Skeletal muscle cell (primary cell): ENCODE data around the gene CACNA2D3.

Source experiments
- DNase-seq: peaks from one replicate; pipeline ENCODE4 v3.0.0-alpha.2; 2010; ENCODE audit warnings: low read depth
- H3K4me3 ChIP-seq: 2 replicates; pipeline ENCODE4 v1.5.1; 2011; ENCODE audit warnings: low read depth, mild to moderate bottlenecking, control low read depth, low read length, moderate library complexity

The CACNA2D3 gene

DNA sequence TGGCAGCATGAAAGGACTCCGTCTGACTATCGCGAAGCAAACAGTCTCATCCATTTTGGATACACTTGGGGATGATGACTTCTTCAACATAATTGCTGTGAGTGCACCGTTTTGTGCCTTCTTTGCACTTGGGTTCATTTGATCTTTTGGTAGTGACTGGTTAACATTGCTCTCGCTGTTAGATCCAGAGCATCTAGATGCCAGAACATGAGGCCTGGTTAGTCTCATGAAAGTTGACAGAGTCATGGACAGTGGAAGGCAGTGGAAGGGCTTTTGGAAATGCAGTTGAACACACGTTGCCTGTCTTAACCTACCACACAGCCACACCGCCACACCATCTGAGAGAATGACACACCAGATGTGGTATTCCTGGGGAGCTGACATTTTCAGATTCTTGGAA lies 447.7 kb downstream of the CACNA2D3 start:
- H3K4me3 ChIP-seq = no peak overlapping the region
- DNase-seq = no peak

DNA sequence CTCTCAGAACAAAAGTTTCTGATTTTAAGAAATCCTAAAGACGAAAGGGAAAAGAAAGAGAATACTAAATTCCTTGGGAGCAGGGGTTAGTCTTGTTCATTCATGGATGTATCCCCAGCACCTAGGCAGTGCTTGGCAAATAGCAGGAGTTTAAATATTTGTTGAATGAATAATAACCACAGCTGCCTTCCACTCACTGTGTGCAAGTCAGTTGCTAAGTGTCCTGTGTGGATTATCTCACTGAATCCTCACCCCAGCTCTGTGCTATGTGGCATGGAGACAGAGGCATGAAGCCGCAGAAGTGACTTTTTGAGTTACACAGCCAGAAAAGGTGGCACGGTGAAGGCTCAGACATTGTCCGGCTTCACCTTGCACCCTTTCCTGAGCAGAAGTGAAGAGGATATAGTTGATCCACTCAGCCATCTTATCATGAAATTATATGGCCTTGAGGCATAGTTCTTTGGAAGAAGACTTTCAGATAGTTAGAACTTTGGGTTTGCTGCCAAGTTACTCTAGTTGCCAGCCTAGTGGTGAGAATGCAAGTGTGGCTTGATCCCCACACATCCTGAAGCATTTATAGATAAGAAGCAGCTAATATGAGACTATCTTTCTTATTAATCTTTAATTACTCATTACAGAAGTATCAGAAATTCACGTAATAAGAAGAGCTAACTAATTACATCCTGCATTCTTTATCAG lies 450.0 kb downstream of the CACNA2D3 start:
- no peak overlapping the region for H3K4me3 ChIP-seq
- DNase-seq = no peak

DNA sequence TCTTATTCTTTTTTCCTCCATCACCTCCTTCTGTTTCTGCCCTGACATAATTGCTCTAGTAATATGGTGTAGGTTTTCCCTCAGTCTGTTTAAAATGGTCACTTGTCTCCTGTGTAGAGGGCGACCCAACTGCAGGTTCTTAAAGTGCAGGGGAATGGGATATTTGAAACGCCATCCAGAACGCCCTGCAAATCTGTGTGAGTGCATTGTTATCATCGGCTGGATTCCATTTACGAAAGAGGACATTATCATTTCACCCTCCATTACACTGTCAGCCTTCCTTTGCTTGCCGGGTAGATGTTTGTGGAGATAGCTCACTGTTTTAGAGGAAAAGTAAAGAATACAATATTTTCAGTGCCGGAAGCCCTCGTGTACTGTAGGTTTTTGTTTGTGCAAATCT lies 451.5 kb downstream of the CACNA2D3 start:
- no peak overlapping the region for H3K4me3 ChIP-seq
- no peak for DNase-seq

DNA sequence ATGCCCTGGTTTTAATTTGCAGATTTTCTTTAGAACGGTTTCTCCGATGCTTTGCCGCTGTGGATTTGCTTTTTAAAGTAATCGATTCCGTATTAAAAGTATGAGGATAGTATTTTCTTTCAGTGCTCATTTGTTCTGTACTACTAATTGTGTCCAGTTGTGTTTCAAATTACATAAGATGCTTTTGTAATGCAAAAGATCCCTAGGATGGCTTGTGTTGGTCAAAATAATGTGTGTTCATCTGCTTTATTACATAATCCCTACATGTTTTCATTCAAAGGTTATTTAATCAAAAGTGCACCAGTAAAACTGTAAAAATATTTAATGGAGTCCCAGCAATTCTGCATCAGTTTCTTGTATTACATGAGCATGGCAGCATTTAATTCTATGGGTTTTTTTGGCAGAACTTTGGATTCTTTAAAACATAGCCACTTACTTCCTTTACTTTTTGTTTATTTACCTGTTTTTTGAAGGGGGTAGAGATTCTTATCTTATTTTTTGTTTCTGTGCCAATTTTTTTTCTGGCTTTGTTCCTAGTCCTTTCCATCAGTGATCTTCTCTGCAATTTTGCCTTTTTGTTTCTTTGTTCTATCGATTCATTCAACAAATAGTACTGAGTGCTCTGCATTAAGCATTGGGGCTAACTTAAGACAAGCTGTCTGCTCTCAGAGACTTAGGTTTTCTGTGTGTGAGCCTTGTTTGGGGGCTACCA lies 452.7 kb downstream of the CACNA2D3 start:
- no peak overlapping the region for H3K4me3 ChIP-seq
- DNase-seq = no peak

DNA sequence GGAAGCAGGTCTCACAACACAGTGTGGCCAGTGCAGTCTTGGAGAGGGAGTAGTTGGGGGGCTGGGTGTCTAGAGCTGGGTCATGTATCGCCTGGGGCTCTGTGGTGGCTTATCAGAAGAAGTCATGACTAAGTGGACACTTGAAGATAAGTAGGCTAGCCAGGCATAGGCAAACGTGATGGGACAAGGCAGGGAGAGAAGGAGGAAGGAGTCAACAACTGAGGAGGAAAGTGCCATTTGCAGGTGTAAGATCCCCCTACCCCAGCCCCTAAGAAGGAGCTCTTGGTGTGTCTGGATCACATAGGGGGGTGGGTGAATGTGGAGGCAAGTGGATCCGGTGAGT lies 453.2 kb downstream of the CACNA2D3 start:
- no peak overlapping the region for H3K4me3 ChIP-seq
- no peak for DNase-seq

DNA sequence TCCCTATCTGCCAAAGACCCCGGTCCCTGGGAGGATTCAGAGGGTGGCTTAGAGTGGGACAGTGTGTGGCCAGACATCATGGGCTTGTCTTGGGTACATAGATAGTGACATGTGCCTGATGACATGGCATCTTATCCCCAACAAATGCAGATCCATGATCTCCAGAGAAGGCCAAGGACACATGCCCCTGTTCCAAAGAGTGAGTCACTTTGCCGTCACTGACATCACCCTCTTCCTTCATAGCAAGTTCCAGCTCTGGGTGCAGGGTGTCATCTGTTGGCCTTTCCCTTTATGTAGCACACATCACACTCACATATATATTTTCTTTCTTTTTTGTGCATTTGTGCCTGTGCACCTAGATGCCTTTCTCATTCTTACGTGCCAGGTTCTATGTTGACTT lies 455.0 kb downstream of the CACNA2D3 start:
- no peak overlapping the region for H3K4me3 ChIP-seq
- DNase-seq = no peak

GRCh38 chr3:54578417-54578816 lies 456.1 kb downstream of the CACNA2D3 start:
- no peak overlapping the region for H3K4me3 ChIP-seq
- DNase-seq = no peak

DNA sequence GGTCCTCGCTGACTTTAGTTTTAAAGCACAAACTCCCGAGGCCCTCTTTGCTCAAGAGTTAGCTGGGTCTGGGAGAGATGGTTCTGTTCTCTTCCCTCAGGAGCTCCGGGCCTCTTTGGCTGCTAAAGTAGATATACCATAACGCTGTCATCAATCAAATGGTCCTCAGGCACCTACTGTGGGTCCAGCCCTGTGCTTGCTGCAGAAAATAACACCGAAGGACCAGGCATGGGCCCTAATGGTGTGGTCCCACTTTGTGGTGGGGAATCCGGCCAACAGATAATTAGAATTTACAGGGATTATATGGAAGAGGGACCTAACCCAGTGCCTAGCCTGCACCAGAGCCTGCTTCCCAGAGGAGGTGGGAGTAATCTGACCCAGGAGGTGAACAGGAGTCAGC lies 458.1 kb downstream of the CACNA2D3 start:
- H3K4me3 ChIP-seq = no peak overlapping the region
- DNase-seq = no peak

GRCh38 chr3:54582424-54582823 lies 460.1 kb downstream of the CACNA2D3 start:
- no peak for DNase-seq
- H3K4me3 ChIP-seq = no peak overlapping the region

DNA sequence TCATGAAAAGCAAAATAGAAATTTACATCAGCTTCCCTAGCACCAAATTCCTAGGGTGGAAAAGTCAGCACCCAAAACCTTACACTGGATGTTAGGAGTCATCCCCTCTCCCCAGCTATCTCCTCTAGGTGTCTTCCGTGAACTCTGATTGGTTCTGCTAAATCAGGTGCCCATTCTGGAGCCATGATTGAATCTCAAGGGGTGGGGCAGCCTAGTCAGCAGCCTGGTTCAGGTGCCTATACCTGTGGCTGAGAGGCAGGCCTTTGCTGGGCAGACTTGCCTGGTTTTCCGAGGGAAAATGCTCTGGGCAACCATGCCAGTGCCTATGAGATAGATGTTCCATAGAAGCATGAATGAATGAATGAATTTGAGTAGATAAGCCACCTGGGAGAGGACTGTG lies 468.8 kb downstream of the CACNA2D3 start:
- H3K4me3 ChIP-seq = no peak overlapping the region
- DNase-seq = no peak

DNA sequence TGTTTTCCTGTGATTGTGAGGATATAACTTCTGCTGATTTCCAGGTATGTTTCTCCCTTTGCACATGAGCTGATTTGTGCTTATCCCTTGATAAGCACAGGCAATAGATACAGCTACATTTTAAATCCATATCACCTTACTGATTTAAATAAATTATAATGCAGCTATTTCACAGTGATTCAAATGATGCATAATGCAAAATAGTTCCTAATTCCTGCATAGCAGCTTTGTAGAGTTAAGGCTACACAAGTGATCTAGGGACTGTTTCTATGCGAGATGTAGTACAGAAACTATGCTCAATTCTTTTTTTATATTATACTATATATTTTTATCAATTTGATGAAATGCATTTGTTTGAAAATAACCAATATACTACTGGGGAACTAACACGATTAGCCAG lies 471.3 kb downstream of the CACNA2D3 start:
- H3K4me3 ChIP-seq = no peak overlapping the region
- no peak for DNase-seq

- DNase-seq = no peak
- no peak overlapping the region for H3K4me3 ChIP-seq
Observed at GRCh38 chr3:54596087-54596486, 473.7 kb downstream of the CACNA2D3 start.

DNA sequence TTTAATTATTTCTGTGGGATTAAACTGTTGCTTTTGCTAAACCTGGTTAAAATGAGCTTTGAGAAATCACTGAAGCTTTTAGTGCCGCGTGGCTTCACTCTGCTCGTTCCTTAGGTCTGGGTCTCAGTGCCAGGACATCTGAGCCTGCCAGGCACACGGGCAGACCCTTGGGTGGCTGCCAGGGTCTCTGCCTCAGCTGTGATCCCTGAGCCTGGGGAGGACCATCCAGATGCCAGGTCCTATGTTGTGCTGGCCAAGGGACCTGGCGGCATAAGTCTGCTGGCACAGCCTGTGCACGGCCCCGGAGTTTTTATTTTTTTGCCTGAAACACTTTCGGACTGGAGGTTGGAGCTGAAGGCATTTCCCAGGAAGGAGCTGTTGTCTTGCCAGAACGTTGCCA lies 477.4 kb downstream of the CACNA2D3 start:
- H3K4me3 ChIP-seq = no peak overlapping the region
- DNase-seq = no peak

DNA sequence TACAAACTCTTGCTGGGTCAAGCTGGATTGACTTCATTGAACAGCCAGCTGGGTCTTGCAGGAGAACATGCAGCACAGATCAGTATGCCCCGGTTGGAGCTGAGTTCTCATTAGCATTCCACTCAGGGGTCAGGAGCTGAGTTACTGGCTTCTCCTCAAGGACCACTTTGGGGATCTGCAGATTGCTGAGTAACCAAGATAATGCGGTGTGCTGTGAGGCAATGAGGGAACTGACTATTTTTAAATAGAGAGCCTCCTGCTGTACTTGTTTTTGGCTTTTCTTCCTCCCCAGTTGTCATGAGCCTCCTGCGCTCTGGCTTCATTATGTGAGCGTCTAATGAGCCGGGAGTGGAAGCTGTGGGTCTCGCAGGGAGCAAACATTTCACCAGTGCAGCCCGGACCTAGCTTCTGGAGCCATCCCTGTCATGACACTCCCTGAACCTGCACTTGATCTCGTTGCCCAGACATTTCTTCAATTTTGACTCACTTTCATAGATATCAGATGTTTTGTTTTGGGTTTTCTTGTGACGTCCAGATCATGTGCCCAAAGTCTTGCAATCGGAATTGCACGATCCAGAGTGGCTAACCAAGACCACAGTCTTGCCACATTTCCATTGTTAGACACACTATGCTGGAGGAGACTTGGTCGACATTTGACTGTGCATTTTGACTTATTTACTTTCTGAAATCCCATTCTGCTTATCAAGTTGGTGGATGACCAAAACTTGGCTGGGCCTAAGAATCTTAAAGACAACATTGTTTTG lies 478.3 kb downstream of the CACNA2D3 start:
- no peak for DNase-seq

DNA sequence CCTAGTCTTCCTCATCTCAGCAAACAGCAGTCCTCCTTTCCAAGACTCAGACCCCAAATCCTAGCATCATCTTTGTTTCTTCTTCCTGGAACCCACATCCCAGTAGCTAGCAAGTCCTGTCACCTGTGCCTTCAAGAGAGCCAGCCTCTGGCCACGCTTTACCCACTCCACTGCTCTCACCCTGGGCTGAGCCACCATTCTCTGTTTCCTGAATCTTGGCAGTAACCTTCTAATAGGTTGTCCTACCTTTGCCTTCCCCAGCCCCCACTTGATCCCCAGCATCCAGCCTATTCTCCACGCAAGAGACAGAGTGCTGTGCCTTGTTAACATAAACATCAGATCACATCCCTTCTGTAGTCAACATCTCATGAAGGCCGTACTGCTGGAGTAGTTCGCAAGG lies 482.1 kb downstream of the CACNA2D3 start:
- no peak for DNase-seq
- H3K4me3 ChIP-seq = no peak overlapping the region

More for the DNA sequence above, 478.3 kb downstream of the CACNA2D3 start:
- H3K4me3 ChIP-seq = no peak overlapping the region

DNA sequence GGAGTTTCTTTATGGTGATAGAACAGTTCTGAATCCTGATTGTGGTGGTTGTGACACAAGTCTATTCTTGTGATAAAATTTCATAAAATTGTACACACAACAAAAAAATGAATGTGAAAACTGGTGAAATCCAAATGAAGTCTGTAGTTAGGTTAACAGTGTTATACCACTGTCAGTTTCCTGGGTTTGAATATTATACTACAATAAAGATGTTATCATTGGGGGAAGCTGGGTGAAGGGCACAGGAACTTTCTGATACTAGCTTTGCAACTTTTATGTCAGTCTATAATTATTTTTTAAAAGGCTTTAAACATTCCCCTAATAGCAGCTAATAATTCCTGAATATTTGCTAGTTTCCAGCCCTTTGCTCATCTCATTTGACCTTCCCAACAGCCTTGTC lies 485.7 kb downstream of the CACNA2D3 start:
- DNase-seq = no peak
- H3K4me3 ChIP-seq = no peak overlapping the region

DNA sequence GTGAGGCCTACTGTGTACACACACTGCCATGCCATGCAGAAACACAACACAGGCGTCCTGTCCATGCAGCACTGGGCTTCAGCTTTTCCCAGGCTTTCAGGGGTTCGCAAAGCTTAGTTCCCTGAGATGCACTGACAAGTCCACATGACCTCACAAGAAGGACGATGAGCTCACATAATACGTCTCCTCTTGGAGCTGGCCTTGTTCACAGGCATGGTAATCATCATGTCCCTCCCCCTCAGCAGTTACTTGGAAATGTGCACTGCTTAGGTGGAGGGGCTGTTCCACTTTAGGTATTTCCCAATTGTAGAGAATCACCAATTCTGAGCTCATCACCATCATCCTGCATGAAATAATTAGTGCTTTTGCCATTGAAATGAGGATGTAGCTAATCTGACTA lies 496.7 kb downstream of the CACNA2D3 start:
- no peak overlapping the region for H3K4me3 ChIP-seq
- no peak for DNase-seq

- no peak overlapping the region for H3K4me3 ChIP-seq
- no peak for DNase-seq
Observed at GRCh38 chr3:54619531-54619930, 497.2 kb downstream of the CACNA2D3 start.

DNA sequence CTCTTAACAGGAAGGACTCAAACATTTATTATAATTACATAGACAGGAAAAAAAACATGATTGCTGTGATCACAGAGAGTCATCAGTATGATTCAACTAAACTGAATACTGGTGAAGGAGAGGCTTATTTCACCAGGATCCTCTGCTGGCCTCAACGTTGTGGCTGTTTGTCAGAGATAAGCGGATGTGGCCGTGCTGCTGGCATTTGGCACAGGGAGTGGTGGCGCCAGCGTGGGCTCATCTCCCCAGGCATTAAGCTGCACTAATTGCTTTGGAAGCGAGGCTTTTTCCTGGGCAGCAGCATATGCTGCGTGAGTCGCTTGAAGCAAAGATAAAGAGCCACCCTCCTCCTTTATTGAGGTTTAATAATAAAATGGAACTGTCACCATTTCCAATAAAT lies 498.8 kb downstream of the CACNA2D3 start:
- DNase-seq = no peak
- no peak overlapping the region for H3K4me3 ChIP-seq

DNA sequence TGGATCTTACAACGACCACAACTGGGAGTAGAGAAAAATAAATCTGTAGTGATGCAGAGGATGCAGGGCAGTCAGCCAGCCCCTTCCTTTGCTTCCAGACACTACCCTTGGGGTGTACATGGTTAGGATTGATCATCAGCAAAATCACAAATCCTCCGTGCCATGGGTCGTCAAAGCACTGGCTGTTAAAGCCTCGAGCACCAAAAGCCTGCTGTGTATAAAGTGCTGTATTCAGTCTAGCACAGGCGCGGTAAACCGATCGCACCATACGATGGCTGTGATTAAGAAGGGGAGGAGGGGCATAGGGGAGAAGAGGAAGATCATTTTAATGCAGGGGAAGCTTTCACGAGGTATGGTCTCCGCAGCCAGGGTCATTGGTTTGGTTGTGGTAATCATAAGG lies 500.3 kb downstream of the CACNA2D3 start:
- no peak overlapping the region for H3K4me3 ChIP-seq
- DNase-seq = no peak
